ENCODE results near the gene CTR9.

Gene CTR9

GRCh38 chr11:10743354-10744000, 7.6 kb upstream of the CTR9 start:
- peak in 2 of 6 experiments; percentile 12 to 15 for DNase-seq

- no peak for DNase-seq
Measured at GRCh38 chr11:10744206-10744605, 6.8 kb upstream of the CTR9 start.

- no peak for DNase-seq
Measured at GRCh38 chr11:10746871-10747270, 4.2 kb upstream of the CTR9 start.

- DNase-seq = no peak
Measured at GRCh38 chr11:10747733-10748132, 3.3 kb upstream of the CTR9 start.

GRCh38 chr11:10749476-10749875, 1.6 kb upstream of the CTR9 start:
- no peak for DNase-seq

GRCh38 chr11:10751581-10751940, 515 bp downstream of the CTR9 start:
- DNase-seq = no peak

GRCh38 chr11:10752061-10752460, 1.0 kb downstream of the CTR9 start:
- DNase-seq = no peak

- DNase-seq = no peak
Measured at GRCh38 chr11:10752486-10752885, 1.4 kb downstream of the CTR9 start.

GRCh38 chr11:10758957-10759356, 7.9 kb downstream of the CTR9 start:
- DNase-seq = no peak

GRCh38 chr11:10761085-10761698, 10.1 kb downstream of the CTR9 start:
- no peak for DNase-seq

GRCh38 chr11:10762185-10762584, 11.1 kb downstream of the CTR9 start:
- no peak for DNase-seq

GRCh38 chr11:10762913-10763421, 11.9 kb downstream of the CTR9 start:
- DNase-seq = no peak

GRCh38 chr11:10763766-10764165, 12.7 kb downstream of the CTR9 start:
- DNase-seq = no peak

GRCh38 chr11:10764412-10764811, 13.4 kb downstream of the CTR9 start:
- DNase-seq = no peak

- DNase-seq = no peak
Measured at GRCh38 chr11:10770626-10771254, 19.7 kb downstream of the CTR9 start.

GRCh38 chr11:10771457-10771856, 20.4 kb downstream of the CTR9 start:
- no peak for DNase-seq

GRCh38 chr11:10774811-10775210, 23.8 kb downstream of the CTR9 start:
- no peak for DNase-seq

- no peak for DNase-seq
Measured at GRCh38 chr11:10777393-10777793, 26.3 kb downstream of the CTR9 start.

- no peak for DNase-seq
Measured at GRCh38 chr11:10777806-10778205, 26.8 kb downstream of the CTR9 start.

- DNase-seq = no peak
Measured at GRCh38 chr11:10778217-10778970, 27.3 kb downstream of the CTR9 start.

- DNase-seq = no peak
Measured at GRCh38 chr11:10779086-10779485, 28.0 kb downstream of the CTR9 start.

GRCh38 chr11:10780040-10780439, 29.0 kb downstream of the CTR9 start:
- no peak for DNase-seq
